Adrenal gland (tissue), 5 donors: Measurements from ENCODE around the gene MARF1.

Experiments used
- CTCF ChIP-seq, 6 experiments: fragments of 450-650 bp in 4 of 6; fragments of 200-600 bp in 2 of 6; sonication (generic) in 1 of 6; IDR thresholded peaks; 1 replicate in 5 of 6; 2 replicates in 1 of 6; pipeline versions ENCODE4 v1.5.1 to v1.8.0; 2016 to 2021; ENCODE audit warnings: antibody characterized with exemption in 6 of 6, mild to moderate bottlenecking in 2 of 6, moderate library complexity in 1 of 6
- POLR2A ChIP-seq, 2 donors: fragments of 450-650 bp; IDR thresholded peaks; one replicate each; pipeline ENCODE4 v1.6.1; 2017; ENCODE audit warnings: antibody characterized with exemption in 2 of 2, mild to moderate bottlenecking in 2 of 2, moderate library complexity in 1 of 2
- donor health status: DM: no; HTN: no; CAD: no.

- no peak for TF ChIP-seq CTCF (IDR thresholded peaks at IDR 0.05)
- no peak for TF ChIP-seq POLR2A (IDR thresholded peaks at IDR 0.05)
Measured at GRCh38 chr16:15658556-15658955, 15.6 kb upstream of the MARF1 start.
